Glutamatergic neuron (in vitro differentiated cells): ENCODE data around the gene DDHD1. TPM values are rescaled to one million over a fixed set of nuclear protein-coding genes. Genes with fewer than 3 reads are reported as not detected.
"Not testable (repeated sequence)": the region's sequence is repeated elsewhere in the genome, so short reads cannot be mapped to it uniquely, and the experiment has no call there.

Experiments used
- DNase-seq: peaks from one replicate; pipeline ENCODE4 v3.0.0; 2022
- H3K27ac Mint-ChIP-seq: one replicate; pipeline ENCODE4 v1.8.0; 2020; ENCODE audit warnings: mild to moderate bottlenecking, mixed read lengths, inconsistent platforms; ENCODE audit not compliant: unreplicated experiment
- H3K27me3 Mint-ChIP-seq: one replicate; pipeline ENCODE4 v1.8.0; 2020; ENCODE audit warnings: mild to moderate bottlenecking, moderate library complexity, mixed read lengths, inconsistent platforms; ENCODE audit not compliant: unreplicated experiment
- H3K36me3 Mint-ChIP-seq: one replicate; pipeline ENCODE4 v1.8.0; 2020; ENCODE audit warnings: mild to moderate bottlenecking, mixed read lengths, inconsistent platforms; ENCODE audit not compliant: unreplicated experiment
- H3K4me1 Mint-ChIP-seq: one replicate; pipeline ENCODE4 v1.8.0; 2020; ENCODE audit warnings: mild to moderate bottlenecking, low read depth, mixed read lengths, inconsistent platforms; ENCODE audit not compliant: unreplicated experiment
- H3K4me3 Mint-ChIP-seq: one replicate; pipeline ENCODE4 v1.8.0; 2020; ENCODE audit warnings: mild to moderate bottlenecking, mixed read lengths, inconsistent platforms; ENCODE audit not compliant: unreplicated experiment
- H3K9me3 Mint-ChIP-seq: one replicate; pipeline ENCODE4 v1.8.0; 2020; ENCODE audit warnings: mild to moderate bottlenecking, moderate library complexity, mixed read lengths, inconsistent platforms; ENCODE audit not compliant: unreplicated experiment
- CTCF ChIP-seq: fragments of 200-600 bp; sonication (generic); IDR thresholded peaks from one replicate; pipeline ENCODE4 v1.5.0; 2021; ENCODE audit not compliant: partially characterized antibody, unreplicated experiment
- total RNA-seq: library from RNA; stranded (reverse); fragmentation: NEBNext Ultra II Directional; extraction: Animal tissue kit (Norgen Biotek cat#: 25700); gene quantifications from one replicate; pipeline ENCODE4 v1.2.1, GENCODE V29; 2021; ENCODE audit not compliant: unreplicated experiment

DDHD1 gene
- total RNA-seq, 1 donor from 2014 or later: 38.1 TPM

- Mint-ChIP-seq H3K4me1 (peaks cover 11% of the 10 kb centered on the region), H3K4me3 (no peak overlapping the region), H3K36me3 (peaks cover 4% of the 10 kb centered on the region), H3K27ac (no peak overlapping the region), H3K27me3 (no peaks in the 10 kb centered on the region), H3K9me3 (peaks cover 5% of the 10 kb centered on the region)
- TF ChIP-seq CTCF: no peak
- no peak for DNase-seq
Measured at GRCh38 chr14:53093206-53093605, 59.9 kb downstream of the DDHD1 start.

GRCh38 chr14:53090853-53091252 lies 62.3 kb downstream of the DDHD1 start:
- no peak overlapping the region for H3K27ac Mint-ChIP-seq
- peaks cover 6% of the 10 kb centered on the region for H3K36me3 Mint-ChIP-seq

GRCh38 chr14:53084954-53085353 lies 68.2 kb downstream of the DDHD1 start:
- not testable (repeated sequence) for DNase-seq, H3K27me3 Mint-ChIP-seq, H3K4me1 Mint-ChIP-seq, H3K27ac Mint-ChIP-seq, H3K9me3 Mint-ChIP-seq, H3K4me3 Mint-ChIP-seq, H3K36me3 Mint-ChIP-seq

More at GRCh38 chr14:53090853-53091252, 62.3 kb downstream of the DDHD1 start:
- H3K4me1 Mint-ChIP-seq: no peaks in the 10 kb centered on the region
- no peaks in the 10 kb centered on the region for H3K27me3 Mint-ChIP-seq
- no peak for TF ChIP-seq CTCF
- peaks cover 7% of the 10 kb centered on the region for H3K9me3 Mint-ChIP-seq
- no peak for DNase-seq
- no peak overlapping the region for H3K4me3 Mint-ChIP-seq

- H3K4me1 Mint-ChIP-seq: no peaks in the 10 kb centered on the region
- no peak for TF ChIP-seq CTCF
- H3K9me3 Mint-ChIP-seq: no peaks in the 10 kb centered on the region
- no peak overlapping the region for H3K4me3 Mint-ChIP-seq
- DNase-seq: no peak
- no peaks in the 10 kb centered on the region for H3K36me3 Mint-ChIP-seq
- H3K27me3 Mint-ChIP-seq: no peaks in the 10 kb centered on the region
- H3K27ac Mint-ChIP-seq: no peak overlapping the region
Measured at GRCh38 chr14:53064475-53064874, 88.6 kb downstream of the DDHD1 start.

GRCh38 chr14:53062856-53063255 lies 90.3 kb downstream of the DDHD1 start:
- no peaks in the 10 kb centered on the region for H3K4me1 Mint-ChIP-seq
- no peaks in the 10 kb centered on the region for H3K36me3 Mint-ChIP-seq
- TF ChIP-seq CTCF: no peak
- no peak for DNase-seq
- peaks cover 3% of the 10 kb centered on the region for H3K27me3 Mint-ChIP-seq
- no peak overlapping the region for H3K4me3 Mint-ChIP-seq
- H3K27ac Mint-ChIP-seq: no peak overlapping the region
- no peaks in the 10 kb centered on the region for H3K9me3 Mint-ChIP-seq

GRCh38 chr14:53060046-53060445 lies 93.1 kb downstream of the DDHD1 start:
- no peak overlapping the region for H3K4me3 Mint-ChIP-seq
- H3K36me3 Mint-ChIP-seq: no peaks in the 10 kb centered on the region
- DNase-seq: no peak
- no peaks in the 10 kb centered on the region for H3K9me3 Mint-ChIP-seq
- TF ChIP-seq CTCF: no peak
- peaks cover 3% of the 10 kb centered on the region for H3K27me3 Mint-ChIP-seq
- no peak overlapping the region for H3K27ac Mint-ChIP-seq
- H3K4me1 Mint-ChIP-seq: no peaks in the 10 kb centered on the region
